Dedifferentiated amniotic fluid mesenchymal stem cell (primary cell): ENCODE measurements around the gene GRIK2.
"Not testable (repeated sequence)": the region's sequence is repeated elsewhere in the genome, so short reads cannot be mapped to it uniquely, and the experiment has no call there.

Experiments
- DNase-seq: peaks from one replicate; pipeline ENCODE4 v3.0.0-alpha.2; 2016; ENCODE audit errors: extremely low spot score

GRIK2 gene

GRCh38 chr6:101393251-101393828 lies at the start of gene GRIK2:
TSS of gene GRIK2 (plus strand) at chr6:101393708.
- peak; percentile 48 for DNase-seq

DNA sequence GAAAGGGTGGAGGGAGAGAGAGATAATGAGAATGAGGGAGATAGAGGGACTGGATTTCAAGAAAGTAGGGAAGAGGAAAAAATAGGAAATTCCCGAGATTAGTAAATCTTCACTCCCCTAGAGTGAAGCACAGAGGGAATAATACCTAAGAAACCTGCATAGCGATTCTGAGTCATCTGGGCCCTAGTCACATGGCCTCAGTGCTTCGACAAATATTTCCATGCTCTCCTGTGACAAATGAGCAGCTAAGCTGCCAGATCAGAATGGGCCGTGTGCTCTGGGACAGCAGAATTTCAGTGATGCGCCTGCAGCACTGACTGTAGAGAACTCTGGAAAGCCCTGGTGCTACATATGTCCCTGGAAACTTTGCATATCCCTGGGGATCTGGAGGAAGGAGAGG lies 48.6 kb upstream of the GRIK2 start:
- no peak for DNase-seq

DNA sequence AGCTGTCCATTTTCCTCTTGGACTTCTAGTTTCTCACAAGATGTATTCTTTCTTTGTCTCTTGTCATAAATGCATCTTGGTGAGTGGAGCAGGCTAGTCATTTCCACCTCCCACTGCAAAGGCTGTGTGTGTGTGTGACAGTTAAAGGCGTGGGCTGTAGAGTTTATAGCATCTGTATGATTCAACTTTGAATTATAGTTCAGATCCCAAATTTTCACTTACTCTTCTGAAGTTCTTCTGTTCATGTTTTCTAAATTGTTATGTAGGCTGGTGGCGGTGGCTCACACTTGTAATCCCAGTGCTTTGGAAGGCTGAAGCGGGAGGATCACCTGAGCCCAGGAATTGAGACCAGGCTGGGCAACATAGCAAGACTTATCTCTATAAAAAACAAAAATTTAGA lies 44.7 kb upstream of the GRIK2 start:
- no peak for DNase-seq

DNA sequence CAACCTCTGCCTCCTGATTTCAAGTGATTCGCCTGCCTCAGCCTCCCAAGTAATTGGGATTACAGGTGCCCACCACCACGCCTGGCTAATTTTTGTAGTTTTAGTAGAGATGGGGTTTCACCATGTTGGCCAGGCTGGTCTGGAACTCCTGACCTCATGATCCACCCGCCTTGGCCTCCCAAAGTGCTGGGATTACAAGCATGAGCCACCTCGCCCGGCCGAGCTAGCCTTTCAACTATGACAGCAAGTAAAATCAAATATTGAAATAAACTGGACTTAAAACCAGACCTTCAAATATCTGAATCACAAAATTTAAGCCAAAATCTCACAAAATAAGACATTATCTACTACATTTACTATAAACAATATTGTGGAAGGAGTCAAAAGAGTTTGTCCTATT lies 42.9 kb upstream of the GRIK2 start:
- DNase-seq, result not testable (repeated sequence)

DNA sequence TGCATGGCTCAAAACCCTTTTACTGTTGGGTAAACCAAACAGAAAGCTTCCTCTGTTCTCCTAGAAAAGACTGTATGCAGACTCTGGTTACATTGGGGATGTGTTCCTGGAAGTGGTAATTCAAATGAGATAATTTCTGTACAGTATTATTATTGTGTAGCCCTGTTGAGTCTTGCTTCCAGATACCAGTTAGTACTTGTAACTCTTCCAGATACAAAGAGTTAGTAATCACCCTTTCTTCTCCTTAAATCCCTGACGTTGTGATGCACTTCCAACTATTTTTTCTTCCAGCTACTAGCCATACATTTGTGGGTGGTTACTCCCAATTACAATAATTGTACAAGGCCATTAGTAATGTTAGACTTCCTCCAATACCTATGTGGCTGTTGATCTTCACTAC lies 42.3 kb upstream of the GRIK2 start:
- DNase-seq, result no peak

- DNase-seq, result no peak
These were observed 41.2 kb upstream of the GRIK2 start for GRCh38 chr6:101352316-101352715.

GRCh38 chr6:101365181-101365580 lies 28.3 kb upstream of the GRIK2 start:
- no peak for DNase-seq

- no peak for DNase-seq
These were observed 13.6 kb upstream of the GRIK2 start for GRCh38 chr6:101379926-101380325.

DNA sequence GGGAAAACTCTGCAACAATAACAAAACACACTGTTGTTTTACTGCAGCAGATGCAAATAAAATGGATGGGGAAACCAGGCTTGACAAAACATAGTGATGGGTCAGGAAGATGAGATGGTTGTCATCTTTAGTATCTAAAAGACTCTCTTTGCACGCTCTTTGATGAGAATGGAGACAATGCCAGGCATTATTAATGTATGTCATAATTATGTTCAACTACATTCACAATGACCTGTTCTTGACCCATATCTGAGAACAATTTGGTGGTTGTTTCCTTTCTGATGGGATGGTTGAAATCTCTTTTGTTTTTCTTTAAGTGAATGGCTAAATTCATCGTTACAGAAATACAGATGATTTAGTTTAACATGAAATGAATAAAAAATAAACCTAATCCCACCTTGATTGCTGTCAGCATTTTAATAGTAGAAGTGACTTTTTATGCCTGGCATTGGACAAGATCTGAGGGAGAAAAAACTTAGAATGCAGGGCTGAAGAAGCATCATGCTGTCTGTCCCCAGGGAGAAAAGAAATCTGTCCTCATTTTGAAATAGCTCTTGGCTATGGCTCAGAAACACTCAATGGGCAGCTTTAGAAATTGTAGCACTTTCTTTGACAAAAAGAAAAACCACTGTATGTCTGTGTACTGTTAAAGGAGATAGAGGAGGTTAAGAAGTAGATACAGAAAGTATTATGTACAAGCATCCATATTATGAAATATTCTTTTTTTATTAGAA lies 12.4 kb upstream of the GRIK2 start:
- DNase-seq, result no peak

- not testable (repeated sequence) for DNase-seq
These were observed 9.8 kb upstream of the GRIK2 start for GRCh38 chr6:101383747-101384146.

DNA sequence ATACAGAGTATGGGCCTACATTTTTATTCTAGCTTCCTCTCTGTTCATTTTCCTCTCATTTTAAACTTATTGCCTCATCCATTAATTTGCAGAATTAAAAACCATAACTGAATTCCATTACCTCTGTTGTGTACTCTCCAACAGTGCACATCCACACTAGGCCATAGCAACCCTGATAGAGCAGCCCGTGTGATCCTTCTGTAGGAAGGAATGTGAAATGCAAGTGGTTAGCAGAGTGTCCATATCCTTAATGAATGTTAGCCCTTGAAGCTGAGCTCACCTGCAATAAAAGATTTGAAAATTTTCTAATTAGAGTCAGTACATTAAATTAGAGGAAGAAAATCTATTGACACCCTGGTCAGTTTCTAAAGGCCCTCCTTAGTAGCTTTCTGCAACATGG lies 6.5 kb upstream of the GRIK2 start:
- no peak for DNase-seq

DNA sequence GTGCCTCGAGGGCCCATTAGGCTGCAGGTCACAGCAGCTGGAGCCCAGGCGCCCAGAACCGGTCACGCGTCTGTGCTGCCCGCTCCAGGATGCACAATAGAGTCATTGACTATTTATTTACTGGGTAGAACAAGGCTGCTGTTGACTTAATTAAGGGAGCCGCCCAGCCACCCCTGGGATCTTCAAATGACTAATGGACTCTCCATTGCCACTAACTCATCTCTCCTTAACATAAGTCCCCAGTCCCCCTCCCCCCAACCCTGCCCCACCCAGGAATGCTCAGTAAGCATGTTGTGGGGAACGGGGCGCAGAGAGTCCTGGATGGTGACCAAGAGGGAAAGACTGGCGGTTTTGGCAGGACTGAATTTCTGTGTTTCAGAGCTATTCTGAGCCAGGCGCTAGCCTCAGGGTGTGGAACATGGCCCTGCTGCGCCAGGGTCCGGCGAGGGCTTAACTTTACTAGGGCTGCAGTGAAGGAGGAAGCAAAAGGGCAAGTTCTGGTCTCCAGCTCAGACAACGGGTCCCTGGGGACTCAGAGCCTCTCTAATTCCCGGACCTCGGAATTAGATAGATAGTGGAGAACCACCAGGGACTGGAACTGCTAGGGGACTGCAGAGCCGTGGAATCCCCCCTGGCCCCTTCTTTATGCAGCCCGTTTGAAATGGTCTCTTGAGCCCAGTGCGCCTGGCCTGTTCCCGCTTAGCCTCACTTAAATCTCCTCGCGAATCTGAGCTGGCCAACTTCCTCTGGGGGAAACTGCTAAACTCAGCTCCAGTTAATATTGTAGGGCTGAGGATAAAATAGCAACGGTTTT lies 1.5 kb upstream of the GRIK2 start:
- DNase-seq, result no peak

DNA sequence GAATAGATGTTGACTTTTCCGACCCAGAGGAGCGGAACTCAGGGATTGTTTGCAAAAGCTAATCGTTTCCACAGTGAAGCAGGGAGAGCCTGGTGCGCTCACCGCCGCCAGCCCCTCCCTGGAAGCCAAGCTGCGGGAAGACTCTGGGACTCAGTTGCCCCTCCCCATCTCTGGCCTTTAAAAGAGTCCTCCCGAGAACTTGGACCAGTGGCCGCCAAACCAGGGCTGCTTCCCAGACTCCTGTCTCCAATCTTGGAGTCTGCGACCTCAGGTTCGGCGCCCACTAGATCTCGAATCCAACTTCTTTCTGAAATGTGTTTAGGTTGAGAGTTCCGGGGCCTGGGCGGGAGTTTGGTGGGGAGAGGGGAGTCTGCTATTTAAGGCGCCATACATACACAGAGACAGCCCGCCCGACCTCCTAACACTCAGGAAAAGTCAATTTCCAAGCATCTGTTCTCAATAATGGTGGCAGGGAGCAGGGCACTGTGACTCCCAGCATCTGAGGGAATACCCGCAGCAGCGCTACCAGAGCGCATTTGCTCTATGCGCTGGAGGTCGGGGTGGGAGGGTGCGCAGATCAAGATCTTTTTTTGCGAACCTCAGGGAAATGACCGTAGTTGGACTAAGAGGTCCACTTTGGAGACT lies 800 bp upstream of the GRIK2 start:
- DNase-seq, result no peak

GRCh38 chr6:101393829-101394251 lies 332 bp downstream of the GRIK2 start:
- peak; percentile 50 for DNase-seq

DNA sequence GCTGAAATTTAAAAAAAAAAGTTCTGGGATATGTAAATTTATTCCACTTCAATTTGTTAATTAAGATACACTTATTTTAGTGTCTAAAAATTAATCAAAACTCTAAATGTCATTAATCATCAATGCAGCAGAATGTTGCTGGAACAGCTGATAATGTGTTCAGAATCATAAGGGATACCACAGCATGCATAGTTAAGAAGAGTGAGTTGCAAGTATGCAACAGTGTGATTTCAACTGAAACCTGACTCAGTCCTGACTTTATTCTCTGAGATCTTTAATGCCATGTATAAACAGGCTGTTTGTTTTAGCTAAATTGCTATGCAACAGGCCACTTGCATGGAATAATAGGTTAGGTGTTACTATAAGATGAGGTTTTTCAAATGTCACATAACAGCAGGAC lies 1.4 kb downstream of the GRIK2 start:
- peak; percentile 24 for DNase-seq

GRCh38 chr6:101395345-101395744 lies 1.8 kb downstream of the GRIK2 start:
- peak; percentile 42 for DNase-seq

- DNase-seq, result peak; percentile 32
These were observed 3.2 kb downstream of the GRIK2 start for GRCh38 chr6:101396548-101397173.

GRCh38 chr6:101397199-101397598 lies 3.7 kb downstream of the GRIK2 start:
- no peak for DNase-seq

DNA sequence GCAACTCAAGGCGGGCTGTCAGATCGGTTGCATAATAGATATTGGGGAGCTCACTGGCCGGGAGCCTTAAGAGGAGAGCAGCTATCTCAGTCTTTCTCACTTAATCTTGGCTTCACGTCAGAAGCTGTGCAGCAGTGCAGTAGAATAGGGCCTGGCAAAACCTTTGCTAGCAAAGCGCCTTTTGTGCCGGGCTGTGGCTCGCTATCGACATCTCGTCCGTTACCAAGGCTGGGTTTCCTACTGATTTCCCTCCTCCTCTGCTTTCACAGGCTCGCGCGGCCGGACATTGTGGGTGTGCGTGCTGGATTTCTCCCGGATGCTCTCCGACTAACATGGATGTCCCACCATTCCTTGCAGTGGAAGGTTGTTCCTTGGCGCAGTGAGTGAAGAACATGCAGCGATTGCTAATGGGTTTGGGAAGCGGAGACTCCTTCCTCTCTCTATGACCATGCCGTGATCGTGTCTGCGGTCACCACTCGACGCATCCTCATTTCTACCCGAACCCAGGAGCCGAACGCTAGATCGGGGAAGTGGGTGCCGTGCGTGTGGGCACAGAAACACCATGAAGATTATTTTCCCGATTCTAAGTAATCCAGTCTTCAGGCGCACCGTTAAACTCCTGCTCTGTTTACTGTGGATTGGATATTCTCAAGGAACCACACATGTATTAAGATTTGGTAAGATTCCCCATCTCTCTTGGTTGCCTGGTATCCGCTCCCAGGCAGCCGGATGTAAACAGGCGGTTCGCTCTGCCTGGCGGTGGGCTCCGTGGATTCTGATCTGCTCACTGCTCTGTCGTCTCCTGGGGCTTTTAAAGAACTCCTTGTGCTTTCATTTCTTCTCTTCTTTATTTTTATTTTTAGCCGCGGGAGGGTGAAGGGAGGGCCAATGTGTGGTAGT lies 5.5 kb downstream of the GRIK2 start:
- no peak for DNase-seq

GRCh38 chr6:101399616-101400162 lies 6.2 kb downstream of the GRIK2 start:
- no peak for DNase-seq
